ENCODE data around the gene RAPGEF5.

DNA sequence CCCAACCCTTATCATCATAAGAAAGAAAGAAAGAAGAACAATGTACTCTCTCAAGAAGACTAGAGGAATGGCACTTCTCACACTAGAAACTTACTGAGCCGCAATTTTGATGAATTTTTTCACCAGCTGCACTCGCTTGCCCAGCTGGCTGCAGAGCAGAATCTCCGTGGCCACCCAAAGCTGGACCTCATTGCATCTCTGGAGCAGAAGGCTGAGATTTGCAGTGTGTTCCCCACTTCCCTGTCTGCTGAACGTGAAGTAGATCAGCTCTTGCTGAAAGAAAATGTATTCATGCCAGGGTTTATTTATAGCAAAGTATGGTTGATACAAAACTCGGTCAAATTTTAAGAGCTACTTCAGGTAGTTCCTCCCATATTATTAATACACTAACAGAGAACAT, 212.0 kb downstream of the RAPGEF5 start:
- no peak for TF ChIP-seq CTCF (IDR thresholded peaks at IDR 0.05)
- no peak for TF ChIP-seq POLR2AphosphoS5 (IDR thresholded peaks at IDR 0.05)
- no peak for TF ChIP-seq POLR2A (IDR thresholded peaks at IDR 0.05)
